Upper lobe of left lung (tissue), 4 donors: Measurements from ENCODE around the gene GATAD1.

Experiments
- CTCF ChIP-seq, 6 experiments: fragments of 450-650 bp in 4 of 6; fragments of 200-600 bp in 2 of 6; sonication (generic) in 2 of 6; IDR thresholded peaks; one replicate each; pipeline ENCODE4 v1.5.1; 2016 to 2019; ENCODE audit warnings: antibody characterized with exemption in 6 of 6
- EP300 ChIP-seq, 4 donors: sonication (generic); formaldehyde crosslinking; IDR thresholded peaks; one replicate each; pipeline ENCODE4 v1.5.1; 2017; ENCODE audit warnings: antibody characterized with exemption in 4 of 4, control low read depth in 2 of 4
- POLR2A ChIP-seq, 4 donors: fragments of 450-650 bp; IDR thresholded peaks; one replicate each; pipeline ENCODE4 v1.5.1; 2016 to 2017; ENCODE audit warnings: antibody characterized with exemption in 4 of 4, mild to moderate bottlenecking in 2 of 4

GRCh38 chr7:92460510-92460909 is 13.2 kb downstream of the GATAD1 start:
- TF ChIP-seq CTCF (IDR thresholded peaks at IDR 0.05) = no peak
- TF ChIP-seq EP300 (IDR thresholded peaks at IDR 0.05) = no peak
- TF ChIP-seq POLR2A (IDR thresholded peaks at IDR 0.05) = no peak
